Measurements from ENCODE around the gene ENOX2.

DNA sequence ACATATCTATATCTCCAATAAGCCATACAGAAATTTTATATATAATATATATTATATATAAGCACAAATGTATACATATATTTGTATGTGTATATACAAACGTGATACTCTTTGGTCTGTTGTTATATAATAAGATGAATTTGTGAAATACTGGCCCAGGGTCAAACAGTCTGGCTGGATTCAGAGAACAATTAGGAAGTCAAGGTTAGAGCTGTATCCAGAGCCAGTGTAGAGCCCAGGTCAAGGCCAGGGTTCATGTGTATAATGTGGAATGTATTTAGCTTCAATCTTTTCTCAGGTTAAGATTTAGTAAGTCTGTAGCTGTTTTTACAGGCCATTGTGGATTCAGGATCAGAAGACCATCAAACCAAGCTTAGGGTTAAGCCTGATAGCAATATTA lies 3.8 kb upstream of the ENOX2 start:
- TF ChIP-seq, protein P1, sequence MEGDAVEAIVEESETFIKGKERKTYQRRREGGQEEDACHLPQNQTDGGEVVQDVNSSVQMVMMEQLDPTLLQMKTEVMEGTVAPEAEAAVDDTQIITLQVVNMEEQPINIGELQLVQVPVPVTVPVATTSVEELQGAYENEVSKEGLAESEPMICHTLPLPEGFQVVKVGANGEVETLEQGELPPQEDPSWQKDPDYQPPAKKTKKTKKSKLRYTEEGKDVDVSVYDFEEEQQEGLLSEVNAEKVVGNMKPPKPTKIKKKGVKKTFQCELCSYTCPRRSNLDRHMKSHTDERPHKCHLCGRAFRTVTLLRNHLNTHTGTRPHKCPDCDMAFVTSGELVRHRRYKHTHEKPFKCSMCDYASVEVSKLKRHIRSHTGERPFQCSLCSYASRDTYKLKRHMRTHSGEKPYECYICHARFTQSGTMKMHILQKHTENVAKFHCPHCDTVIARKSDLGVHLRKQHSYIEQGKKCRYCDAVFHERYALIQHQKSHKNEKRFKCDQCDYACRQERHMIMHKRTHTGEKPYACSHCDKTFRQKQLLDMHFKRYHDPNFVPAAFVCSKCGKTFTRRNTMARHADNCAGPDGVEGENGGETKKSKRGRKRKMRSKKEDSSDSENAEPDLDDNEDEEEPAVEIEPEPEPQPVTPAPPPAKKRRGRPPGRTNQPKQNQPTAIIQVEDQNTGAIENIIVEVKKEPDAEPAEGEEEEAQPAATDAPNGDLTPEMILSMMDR (IDR thresholded peaks at IDR 0.05): no peak
- TF ChIP-seq POLR2A (IDR thresholded peaks at IDR 0.05): no peak

Measured in testis (tissue), 2 donors.